Heart right ventricle (tissue), 16 donors: Measurements from ENCODE around the gene ZC3H12D. TPM values are rescaled to one million over a fixed set of nuclear protein-coding genes. Genes with fewer than 3 reads are reported as not detected.
A peak's percentile ranks its signal among the peaks of the same experiment; 100 is the strongest.

Source experiments
- ATAC-seq, 8 donors: fragments of 200-7000 bp; cut with Tn5 transposase; one replicate each; pipeline ENCODE4 v1.9.1; 2020; ENCODE audit warnings: mild to moderate bottlenecking in 8 of 8, moderate library complexity in 8 of 8, moderate number of reproducible peaks in 1 of 8
- DNase-seq, 2 donors: peaks; one replicate each; pipeline ENCODE4 v3.0.0-alpha.2; 2020
- H3K27ac ChIP-seq, 10 donors: fragments of 200-600 bp; sonication (generic) in 2 of 10; one replicate each; pipeline versions ENCODE4 v1.5.0 to v1.8.0; 2020 to 2022; ENCODE audit warnings: mild to moderate bottlenecking in 3 of 10
- H3K27me3 ChIP-seq, 7 donors: fragments of 200-600 bp; one replicate each; pipeline ENCODE4 v1.8.0; 2021 to 2022; ENCODE audit warnings: mild to moderate bottlenecking in 2 of 7
- H3K36me3 ChIP-seq, 9 donors: fragments of 200-600 bp; sonication (generic) in 1 of 9; one replicate each; pipeline versions ENCODE4 v1.5.0 to v1.8.0; 2020 to 2022; ENCODE audit warnings: mild to moderate bottlenecking in 2 of 9
- H3K4me1 ChIP-seq, 9 donors: fragments of 200-600 bp; sonication (generic) in 1 of 9; one replicate each; pipeline versions ENCODE4 v1.5.0 to v1.8.0; 2020 to 2022; ENCODE audit warnings: mild to moderate bottlenecking in 4 of 9
- H3K4me3 ChIP-seq, 10 donors: fragments of 200-600 bp; sonication (generic) in 2 of 10; one replicate each; pipeline versions ENCODE4 v1.5.0 to v1.8.0; 2020 to 2022; ENCODE audit warnings: mild to moderate bottlenecking in 7 of 10, moderate library complexity in 2 of 10
- H3K9me3 ChIP-seq, 11 donors: fragments of 200-600 bp in 10 of 11; sonication (generic) in 2 of 11; one replicate each; pipeline versions ENCODE4 v1.5.0 to v1.8.0; 2013 to 2022; ENCODE audit warnings: mild to moderate bottlenecking in 2 of 11, control low read depth in 1 of 11, moderate library complexity in 1 of 11
- WGBS, 2 donors: extraction: QIAGEN DNeasy Blood & Tissue Kit; methylation state at CpG; one replicate each; pipeline ENCODE4 v1.1.7; 2013; ENCODE audit warnings: inconsistent platforms in 1 of 2; 5-methylcytosine and 5-hydroxymethylcytosine counted together
- intact Hi-C, 10 donors: fragments of 100-400 bp; cut with DNase I; formaldehyde crosslinking; loops; one replicate each; pipeline versions ENCODE4 v1.11.1 to v1.14.2; 2022
- polyA plus RNA-seq, 2 donors: library from polyadenylated mRNA; stranded (reverse); fragments of 200-250 nt; gene quantifications; one replicate each; pipeline ENCODE4 v1.2.3, GENCODE V29; 2013
- total RNA-seq, 10 donors: library from RNA; stranded (reverse); fragmentation: NEBNext Ultra II Directional in 3 of 10; extraction: Animal tissue kit (Norgen Biotek cat#: 25700) in 3 of 10; gene quantifications; one replicate each; pipeline versions ENCODE4 v1.2.1 to v1.2.4, GENCODE V29; 2021 to 2023
- TF ChIP-seq, protein P1 (sequence below), 9 donors: fragments of 200-600 bp; sonication (generic) in 2 of 9; IDR thresholded peaks; one replicate each; pipeline versions ENCODE4 v1.5.0 to v1.8.0; 2021 to 2022; ENCODE audit warnings: antibody characterized with exemption in 9 of 9, mild to moderate bottlenecking in 5 of 9, moderate library complexity in 1 of 9
- donor health status: Arrhythmogenic right ventricular cardiomyopathy.
- donor health status: ischemic (EF 13 %, LVEDD 7.1; RV severe dilation, severe dysfunction).
- donor health status: healthy with polysubstance abuse.
- donor health status: DM: no; HTN: yes; CAD: no.
- donor health status: DM: no; HTN: no; CAD: no.
- donor health status: ischemic (EF 25% LVEDD 6.9; RV normal size, moderate dysfunction).
- donor health status: ischemic (EF 25% LVEDD 5.7; RV mildly dilated, moderate dysfunction).
- donor health status: healthy.
- donor health status: DM: yes; HTN: yes; CAD: no.
- donor health status: Ischemic cardiomyopathy.
- donor health status: ischemic (EF 35%, LVEDD 5.7; RV mildly dilated, moderate dysfunction).
- donor health status: nonischemic (EF 11% LVEDD 7.7; RV severe dilation, severe dysfunction).
- donor health status: DM: yes; HTN: yes; CAD: no.
- donor health status: PGD.
- donor health status: ischemic (EF 29% LVEDD 5.4; RV normal size, mild dysfunction).
- donor health status: nonischemic (EF 23%, LVEDD 6.1; RV moderate dilation, normal function).

The ZC3H12D gene
- total and polyA plus RNA-seq, 12 donors: 0.14 to 1.2 (median 0.31) TPM

DNA sequence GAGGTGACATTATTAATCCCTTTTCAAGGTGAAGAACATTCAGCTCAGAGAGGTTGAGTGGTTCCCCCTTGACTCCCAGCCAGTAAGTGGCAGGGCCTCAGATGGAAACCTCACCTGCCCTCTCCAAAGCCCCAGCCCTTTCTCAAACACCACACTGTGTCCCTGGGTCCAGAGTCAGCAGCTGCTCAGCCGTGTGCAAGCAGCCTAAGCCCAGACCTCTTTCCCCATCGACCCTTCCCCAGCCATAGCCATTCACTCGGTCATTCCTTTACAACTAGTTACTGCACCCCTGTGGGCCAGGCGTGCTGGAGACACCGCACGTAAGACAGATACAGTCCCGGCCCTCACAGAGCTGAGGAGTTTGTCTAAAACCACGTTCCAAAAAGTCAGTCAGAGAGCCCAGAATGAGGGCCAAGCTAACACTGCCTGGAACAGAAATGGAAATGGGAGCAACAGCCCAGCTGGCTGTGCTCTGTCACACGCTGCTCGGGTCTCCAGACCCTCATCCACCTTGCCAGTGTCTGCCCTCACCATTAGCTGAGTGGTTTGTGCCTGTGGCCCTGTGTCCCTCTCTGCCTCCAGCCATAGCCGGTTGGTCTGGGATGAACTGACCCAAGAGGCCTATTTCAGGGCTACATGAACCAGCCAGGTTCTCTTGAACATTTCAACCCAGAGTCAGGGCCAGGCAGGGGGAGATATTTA is 29.6 kb downstream of the ZC3H12D start:
- Histone ChIP-seq H3K27me3 (peaks cover 0 to 31% (median 24%) of the 10 kb centered on the region in 7 donors), H3K36me3 (peaks cover 0 to 27% (median 0%) of the 10 kb centered on the region in 9 donors), H3K9me3 (no peaks in the 10 kb centered on the region), H3K27ac (peak overlapping the region; percentile 62 to 85 (median 78)), H3K4me1 (peaks cover 28 to 71% (median 60%) of the 10 kb centered on the region in 9 donors), H3K4me3 (peak overlapping the region in 1 of 10 donors; percentile 1)
- intact Hi-C loops: loop anchor here in 2 of 10 donors (2.0 kb wide), 1 partner anchor 62 kb away; no protein-coding TSS in a partner anchor
- ATAC-seq (peak in 7 of 8 donors; percentile 7 to 33 (median 23)), DNase-seq (no peak)
- TF ChIP-seq, protein P1, sequence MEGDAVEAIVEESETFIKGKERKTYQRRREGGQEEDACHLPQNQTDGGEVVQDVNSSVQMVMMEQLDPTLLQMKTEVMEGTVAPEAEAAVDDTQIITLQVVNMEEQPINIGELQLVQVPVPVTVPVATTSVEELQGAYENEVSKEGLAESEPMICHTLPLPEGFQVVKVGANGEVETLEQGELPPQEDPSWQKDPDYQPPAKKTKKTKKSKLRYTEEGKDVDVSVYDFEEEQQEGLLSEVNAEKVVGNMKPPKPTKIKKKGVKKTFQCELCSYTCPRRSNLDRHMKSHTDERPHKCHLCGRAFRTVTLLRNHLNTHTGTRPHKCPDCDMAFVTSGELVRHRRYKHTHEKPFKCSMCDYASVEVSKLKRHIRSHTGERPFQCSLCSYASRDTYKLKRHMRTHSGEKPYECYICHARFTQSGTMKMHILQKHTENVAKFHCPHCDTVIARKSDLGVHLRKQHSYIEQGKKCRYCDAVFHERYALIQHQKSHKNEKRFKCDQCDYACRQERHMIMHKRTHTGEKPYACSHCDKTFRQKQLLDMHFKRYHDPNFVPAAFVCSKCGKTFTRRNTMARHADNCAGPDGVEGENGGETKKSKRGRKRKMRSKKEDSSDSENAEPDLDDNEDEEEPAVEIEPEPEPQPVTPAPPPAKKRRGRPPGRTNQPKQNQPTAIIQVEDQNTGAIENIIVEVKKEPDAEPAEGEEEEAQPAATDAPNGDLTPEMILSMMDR (IDR thresholded peaks at IDR 0.05): no peak
- 44 to 56% methylated on average over 11 of the region's 11 CpGs for WGBS, 2 donors

DNA sequence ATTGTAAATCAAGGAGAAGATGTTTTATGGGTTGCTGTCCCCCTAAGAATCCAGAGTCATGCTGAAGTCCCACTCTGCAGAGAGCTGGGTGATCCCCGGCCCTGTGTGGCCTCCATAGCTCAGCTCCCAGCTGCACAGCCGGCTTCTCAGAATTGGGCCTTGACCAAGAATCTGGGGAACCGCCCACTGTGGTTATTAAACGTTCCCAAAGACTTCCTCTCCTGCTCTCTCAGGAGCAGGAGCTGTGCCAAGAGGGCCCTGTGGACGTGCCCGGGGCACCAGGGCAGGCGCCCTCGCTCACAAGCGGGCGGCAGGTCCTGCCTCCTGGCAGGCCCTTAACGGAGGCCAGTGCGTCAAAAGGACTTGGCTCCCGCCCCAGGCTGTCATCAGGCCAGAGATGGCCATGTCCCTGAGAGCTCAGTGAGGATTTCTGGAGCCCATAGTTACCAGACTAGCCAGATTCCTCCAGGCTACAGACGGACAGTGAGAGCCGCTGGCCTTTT is 30.4 kb downstream of the ZC3H12D start:
- 2 to 3% methylated on average over 15 of the region's 15 CpGs for WGBS, 2 donors
- TF ChIP-seq, protein P1 (IDR thresholded peaks at IDR 0.05): no peak
- peak; percentile 96 to 99 for DNase-seq
- peak overlapping the region in 3 of 10 donors; percentile 1 to 12 (median 2) for H3K4me3 ChIP-seq
- peaks cover 0 to 33% (median 20%) of the 10 kb centered on the region in 7 donors for H3K27me3 ChIP-seq
- peaks cover 0 to 19% (median 0%) of the 10 kb centered on the region in 9 donors for H3K36me3 ChIP-seq
- H3K27ac ChIP-seq: peak overlapping the region; percentile 62 to 85 (median 78)
- peak; percentile 90 to 96 (median 94) for ATAC-seq
- intact Hi-C loops: loop anchor here in 3 of 10 donors (2.0 to 5.0 kb wide), 2 partner anchors 62 to 63 kb away; no protein-coding TSS in a partner anchor
- peaks cover 28 to 73% (median 60%) of the 10 kb centered on the region in 9 donors for H3K4me1 ChIP-seq
- no peaks in the 10 kb centered on the region for H3K9me3 ChIP-seq

DNA sequence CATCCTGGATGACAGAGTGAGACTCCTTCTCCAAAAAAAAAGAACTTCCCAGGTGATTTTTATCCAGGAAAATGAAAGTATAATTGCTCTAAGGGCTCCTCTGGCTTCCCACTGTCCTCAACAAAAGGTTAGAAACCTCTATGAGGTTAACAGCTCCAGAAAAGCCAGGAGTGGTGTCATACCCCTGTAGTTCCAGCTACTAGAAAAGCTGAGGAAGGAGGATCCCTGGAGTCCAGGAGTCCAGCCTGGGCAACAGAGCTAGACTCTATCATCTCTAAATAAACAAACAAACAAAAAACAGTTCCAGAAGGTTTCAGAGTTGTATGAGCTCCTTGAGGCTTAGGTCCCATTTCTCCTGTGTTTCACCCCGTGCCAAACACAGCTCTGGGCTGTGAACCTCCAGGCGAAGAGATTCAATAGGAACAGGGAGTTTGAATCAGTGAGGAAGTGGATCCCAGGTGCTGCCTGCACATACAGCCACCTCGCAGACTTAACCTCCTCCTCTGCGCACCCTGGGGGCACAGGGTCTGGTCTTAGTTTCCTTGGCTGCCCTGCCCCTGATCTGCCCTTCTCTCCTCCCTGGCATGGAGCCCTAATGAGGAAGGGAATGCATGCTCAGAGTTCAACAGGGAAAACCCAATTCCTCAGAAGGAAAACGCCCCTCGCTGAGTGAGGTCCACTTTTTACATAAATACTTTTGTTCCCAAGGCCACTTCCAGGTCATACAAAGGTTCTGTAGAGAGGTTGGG is 31.0 kb downstream of the ZC3H12D start:
- DNase-seq (no peak), ATAC-seq (no peak)
- Histone ChIP-seq H3K27ac (peak overlapping the region; percentile 62 to 85 (median 78)), H3K4me3 (peak overlapping the region in 3 of 10 donors; percentile 1 to 12 (median 2)), H3K36me3 (peaks cover 0 to 14% (median 0%) of the 10 kb centered on the region in 9 donors), H3K4me1 (peaks cover 28 to 73% (median 60%) of the 10 kb centered on the region in 9 donors), H3K27me3 (peaks cover 0 to 37% (median 24%) of the 10 kb centered on the region in 7 donors), H3K9me3 (no peaks in the 10 kb centered on the region)
- WGBS, 2 donors: 53 to 56% methylated on average over 6 of the region's 6 CpGs
- TF ChIP-seq, protein P1 (IDR thresholded peaks at IDR 0.05): no peak
- intact Hi-C loops: loop anchor here in 3 of 10 donors (2.0 to 5.0 kb wide), 2 partner anchors 63 to 64 kb away; no protein-coding TSS in a partner anchor
